T-helper 2 cell treated with Interferon-gamma antibody and Interleukin-4, amounts not matched to agents 5 μg/mL and 100 μg/mL, for 36 hours (primary cell): Measurements from ENCODE around the gene INHBE.
A peak's percentile ranks its signal among the peaks of the same experiment; 100 is the strongest.
"Not testable (repeated sequence)": the region's sequence is repeated elsewhere in the genome, so short reads cannot be mapped to it uniquely, and the experiment has no call there.

Experiments used
- DNase-seq: peaks from one replicate; pipeline ENCODE4 v3.0.0; 2021; ENCODE audit warnings: low spot score
- H3K27ac Mint-ChIP-seq: one replicate; pipeline ENCODE4 v1.8.0; 2021; ENCODE audit warnings: mild to moderate bottlenecking, mixed read lengths
- H3K27me3 Mint-ChIP-seq: one replicate; pipeline ENCODE4 v1.8.0; 2021; ENCODE audit warnings: low read depth, mixed read lengths
- H3K36me3 Mint-ChIP-seq: one replicate; pipeline ENCODE4 v1.8.0; 2021; ENCODE audit warnings: low read depth, mixed read lengths
- H3K4me1 Mint-ChIP-seq: one replicate; pipeline ENCODE4 v1.8.0; 2021; ENCODE audit warnings: low read depth, mixed read lengths
- H3K4me3 Mint-ChIP-seq: one replicate; pipeline ENCODE4 v1.8.0; 2022; ENCODE audit warnings: mild to moderate bottlenecking, moderate library complexity, mixed read lengths
- H3K9me3 Mint-ChIP-seq: one replicate; pipeline ENCODE4 v1.8.0; 2021; ENCODE audit warnings: mixed read lengths

INHBE gene, protein sequence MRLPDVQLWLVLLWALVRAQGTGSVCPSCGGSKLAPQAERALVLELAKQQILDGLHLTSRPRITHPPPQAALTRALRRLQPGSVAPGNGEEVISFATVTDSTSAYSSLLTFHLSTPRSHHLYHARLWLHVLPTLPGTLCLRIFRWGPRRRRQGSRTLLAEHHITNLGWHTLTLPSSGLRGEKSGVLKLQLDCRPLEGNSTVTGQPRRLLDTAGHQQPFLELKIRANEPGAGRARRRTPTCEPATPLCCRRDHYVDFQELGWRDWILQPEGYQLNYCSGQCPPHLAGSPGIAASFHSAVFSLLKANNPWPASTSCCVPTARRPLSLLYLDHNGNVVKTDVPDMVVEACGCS

DNA sequence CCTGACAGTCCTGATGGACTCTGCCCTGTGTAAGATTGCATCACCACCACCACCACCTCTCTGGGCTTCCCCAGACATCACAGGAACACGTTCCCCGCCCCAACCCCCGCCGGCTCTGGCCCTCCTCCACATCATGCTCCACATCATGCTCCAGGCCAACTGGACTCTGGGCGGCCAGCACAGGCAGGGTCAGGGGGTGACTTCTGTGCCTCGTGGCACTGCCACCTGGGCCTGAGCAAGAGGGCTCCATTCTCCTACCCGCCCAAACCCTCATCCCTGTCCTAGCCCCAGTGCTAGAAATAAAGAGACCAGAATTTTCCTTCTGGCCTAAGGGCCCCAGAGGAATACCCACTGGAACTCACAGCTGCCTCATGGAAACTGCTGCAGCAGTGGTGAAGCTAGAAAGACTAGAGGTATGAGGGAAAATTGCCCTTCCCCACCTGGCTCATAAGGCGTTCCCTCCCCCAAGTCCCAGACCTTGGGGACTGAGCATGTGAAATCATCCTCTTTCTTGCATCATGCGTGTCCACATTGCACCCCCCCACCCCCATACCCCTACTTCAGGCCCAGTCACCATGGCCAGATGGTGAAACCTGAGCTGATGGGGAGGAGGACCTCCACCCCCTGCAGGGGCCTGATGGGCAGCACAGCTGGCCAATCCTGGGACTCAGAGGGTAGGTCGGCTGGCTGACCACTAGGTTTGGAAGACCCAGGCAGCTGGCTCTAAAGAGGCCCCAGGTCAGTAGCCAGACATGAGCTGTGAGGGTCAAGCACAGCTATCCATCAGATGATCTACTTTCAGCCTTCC, at the start of gene INHBE:
Gene INHBE, plus strand, starts transcription at position 742 of the 808 bp plus-strand sequence. CDS start 230 bp downstream, outside the sequence.
- DNase-seq, result no peak
- peak within 1 kb of the TSS; percentile 41 for H3K27ac Mint-ChIP-seq
- no peaks in the 10 kb centered on the region for H3K9me3 Mint-ChIP-seq
- H3K36me3 Mint-ChIP-seq, result no peaks in the 10 kb centered on the region
- no peaks in the 10 kb centered on the region for H3K27me3 Mint-ChIP-seq
- peaks cover 21% of the 10 kb centered on the region for H3K4me1 Mint-ChIP-seq
- peak within 1 kb of the TSS; percentile 72 for H3K4me3 Mint-ChIP-seq

DNA sequence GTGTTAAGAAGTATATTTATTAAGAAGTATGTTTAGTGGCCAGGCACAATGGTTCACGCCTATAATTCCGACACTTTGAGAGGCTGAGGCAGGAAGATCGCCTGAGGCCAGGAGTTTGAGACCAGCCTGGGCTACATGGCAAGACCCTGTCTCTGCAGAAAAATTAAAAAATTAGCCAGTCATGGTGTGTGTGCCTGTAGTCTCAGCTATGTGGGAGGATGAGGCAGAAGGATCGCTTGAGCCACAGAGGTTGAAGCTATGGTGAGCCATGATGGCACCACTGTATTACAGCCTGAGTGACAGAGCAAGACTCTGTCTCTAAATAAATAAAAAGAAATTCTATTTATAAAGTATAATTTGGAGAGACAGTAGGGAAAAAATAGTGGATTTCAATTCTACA, 44.6 kb upstream of the INHBE start:
- Mint-ChIP-seq H3K27ac (no peak overlapping the region), H3K4me3 (no peak overlapping the region), H3K27me3 (no peaks in the 10 kb centered on the region), H3K4me1 (no peaks in the 10 kb centered on the region), H3K36me3 (peaks cover 3% of the 10 kb centered on the region), H3K9me3 (no peaks in the 10 kb centered on the region)
- no peak for DNase-seq

DNA sequence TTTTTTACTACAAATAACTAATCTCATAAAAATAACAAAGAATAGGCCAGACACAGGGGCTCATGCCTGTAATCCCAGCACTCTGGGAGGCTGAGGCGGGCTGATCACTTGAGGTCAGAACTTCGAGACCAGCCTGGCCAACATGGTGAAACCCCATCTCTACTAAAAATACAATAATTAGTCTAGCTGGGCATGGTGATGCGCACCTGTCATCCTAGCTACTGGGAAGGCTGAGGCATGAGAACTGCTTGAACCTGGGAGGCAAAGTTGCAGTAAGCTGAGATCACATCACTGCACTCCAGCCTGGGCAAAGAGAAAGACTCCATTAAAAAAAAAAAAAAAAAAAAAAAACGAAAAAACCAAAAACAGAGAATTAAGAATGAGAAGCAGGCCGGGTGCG, 40.9 kb upstream of the INHBE start:
- not testable (repeated sequence) for DNase-seq, H3K9me3 Mint-ChIP-seq, H3K4me3 Mint-ChIP-seq, H3K4me1 Mint-ChIP-seq, H3K27ac Mint-ChIP-seq, H3K36me3 Mint-ChIP-seq, H3K27me3 Mint-ChIP-seq

DNA sequence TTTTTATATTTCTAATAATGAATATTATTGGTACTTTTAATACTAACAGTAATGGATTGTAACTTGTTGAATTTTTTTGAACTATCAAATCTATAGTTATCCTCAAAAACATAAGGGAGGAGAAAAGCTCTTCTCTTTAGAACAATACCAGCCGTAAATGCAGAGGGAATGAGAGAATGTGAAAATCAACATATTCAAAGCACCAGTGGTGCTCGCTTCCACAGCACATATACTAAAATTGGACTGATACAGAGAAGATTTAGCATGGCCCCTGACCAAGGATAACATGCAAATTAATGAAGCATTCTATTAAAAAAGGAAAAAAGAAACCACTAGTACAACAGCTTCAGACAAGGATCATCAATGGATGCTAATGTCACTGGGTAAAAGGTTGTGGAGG, 40.0 kb upstream of the INHBE start:
- no peak overlapping the region for H3K27ac Mint-ChIP-seq
- no peak overlapping the region for H3K4me3 Mint-ChIP-seq
- H3K27me3 Mint-ChIP-seq, result no peaks in the 10 kb centered on the region
- DNase-seq, result no peak
- no peaks in the 10 kb centered on the region for H3K9me3 Mint-ChIP-seq
- H3K4me1 Mint-ChIP-seq, result peaks cover under 1% of the 10 kb centered on the region
- peaks cover under 1% of the 10 kb centered on the region for H3K36me3 Mint-ChIP-seq

DNA sequence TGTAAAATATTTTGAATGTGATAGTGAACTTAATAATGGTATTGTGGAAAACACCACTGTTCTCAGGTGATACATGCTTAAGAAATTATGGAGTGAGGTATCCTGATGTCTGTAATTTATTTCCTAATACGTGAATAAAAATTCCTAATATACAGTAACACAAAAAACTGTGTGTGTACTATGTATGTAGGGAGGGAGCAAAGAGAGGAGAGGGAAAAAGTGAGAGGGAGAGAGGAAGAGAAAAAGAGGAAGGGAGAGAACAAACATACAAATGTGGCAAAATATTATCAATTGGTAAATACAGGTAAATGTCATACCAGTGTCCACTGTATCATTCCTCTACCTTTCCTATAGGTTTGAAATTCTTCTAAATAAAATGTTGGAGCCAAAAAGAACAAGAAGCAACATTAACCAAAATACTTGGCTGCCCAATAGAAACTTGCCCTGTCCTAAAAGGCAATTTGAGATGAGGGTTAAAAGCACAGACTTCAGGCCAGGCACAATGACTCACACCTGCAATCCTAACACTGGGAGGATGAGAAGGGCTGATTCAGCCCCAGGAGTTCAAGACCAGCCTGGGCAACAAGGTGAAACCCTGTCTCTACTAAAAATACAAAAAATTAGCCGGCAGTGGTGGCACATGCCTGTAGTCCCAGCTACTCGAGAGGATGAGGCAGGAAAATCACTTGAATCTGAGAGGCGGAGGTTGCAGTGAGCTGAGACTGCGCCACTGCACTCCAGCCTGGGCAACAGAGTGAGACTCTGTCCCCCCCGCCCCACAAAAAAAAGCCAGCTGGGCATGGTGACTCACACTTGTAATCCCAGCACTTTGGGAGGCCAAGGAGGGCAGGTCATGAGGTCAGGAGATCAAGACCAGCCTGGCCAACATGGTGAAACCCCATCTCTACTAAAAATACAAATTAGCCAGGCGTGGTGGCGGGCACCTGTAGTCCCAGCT, 38.8 kb upstream of the INHBE start:
- peaks cover 2% of the 10 kb centered on the region for H3K4me1 Mint-ChIP-seq
- no peak overlapping the region for H3K27ac Mint-ChIP-seq
- peaks cover 8% of the 10 kb centered on the region for H3K36me3 Mint-ChIP-seq
- DNase-seq, result no peak
- no peak overlapping the region for H3K4me3 Mint-ChIP-seq
- H3K9me3 Mint-ChIP-seq, result no peaks in the 10 kb centered on the region
- H3K27me3 Mint-ChIP-seq, result no peaks in the 10 kb centered on the region

DNA sequence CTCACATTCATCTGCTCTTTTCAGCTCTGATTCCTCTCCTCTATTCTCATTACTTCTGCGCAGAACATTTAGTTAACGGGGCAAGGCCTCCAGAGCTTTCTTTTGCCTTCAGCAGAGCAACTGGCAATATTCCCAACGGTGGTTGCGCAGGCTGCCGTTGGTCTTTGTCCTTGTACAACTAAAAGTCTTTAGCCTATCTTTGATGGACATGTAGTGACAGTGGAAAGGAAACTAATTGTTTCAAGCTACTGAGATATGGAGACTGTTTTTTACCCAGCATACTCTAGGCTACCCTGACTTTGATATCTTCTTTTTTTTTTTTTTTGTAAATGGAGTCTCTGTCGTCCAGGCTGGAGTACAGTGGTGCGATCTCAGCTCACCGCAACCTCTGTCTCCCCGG, 36.9 kb upstream of the INHBE start:
- H3K27me3 Mint-ChIP-seq, result no peaks in the 10 kb centered on the region
- peaks cover 2% of the 10 kb centered on the region for H3K4me1 Mint-ChIP-seq
- H3K36me3 Mint-ChIP-seq, result peaks cover 15% of the 10 kb centered on the region
- no peak overlapping the region for H3K4me3 Mint-ChIP-seq
- no peak overlapping the region for H3K27ac Mint-ChIP-seq
- no peaks in the 10 kb centered on the region for H3K9me3 Mint-ChIP-seq
- DNase-seq, result no peak

DNA sequence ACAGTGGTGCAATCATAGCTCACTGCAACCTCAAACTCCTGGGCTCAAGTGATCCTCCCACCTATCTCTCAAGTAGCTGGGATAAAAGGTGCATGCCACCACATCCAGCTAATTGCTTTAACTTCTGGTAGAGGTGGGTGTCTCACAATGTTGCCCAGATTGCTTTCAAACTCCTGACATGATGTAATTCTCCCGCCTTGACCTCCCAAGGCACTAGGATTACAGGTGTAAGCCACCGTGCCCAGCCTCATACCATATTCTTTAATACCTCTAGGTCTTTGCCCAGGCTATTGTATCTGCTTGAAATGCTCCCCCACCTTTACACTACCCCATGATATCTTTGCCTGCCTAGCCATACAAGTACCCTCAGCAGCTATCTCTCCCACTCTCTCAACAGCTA, 35.6 kb upstream of the INHBE start:
- H3K27me3 Mint-ChIP-seq, result no peaks in the 10 kb centered on the region
- H3K27ac Mint-ChIP-seq, result no peak overlapping the region

DNA sequence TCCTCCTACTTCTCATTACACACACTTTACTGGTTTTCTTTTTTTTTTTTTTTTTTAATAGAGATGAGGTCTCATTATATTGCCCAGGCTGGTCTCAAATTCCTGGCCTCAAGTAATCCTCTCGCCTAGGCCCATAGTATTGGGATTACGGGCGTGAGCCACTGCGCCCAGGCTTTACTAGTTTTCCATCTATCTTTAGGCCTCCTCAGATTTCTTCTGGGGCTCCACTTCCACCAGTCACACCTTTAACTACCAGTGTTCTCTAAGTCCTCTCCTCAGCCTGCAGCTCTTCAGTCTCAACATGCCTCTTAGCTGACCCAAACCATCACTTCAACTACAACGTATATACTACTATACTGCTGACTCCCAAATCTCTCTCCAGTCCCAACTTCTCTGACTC, 34.6 kb upstream of the INHBE start:
- no peak overlapping the region for H3K27ac Mint-ChIP-seq
- H3K4me1 Mint-ChIP-seq, result peaks cover 3% of the 10 kb centered on the region
- DNase-seq, result no peak
- H3K36me3 Mint-ChIP-seq, result peaks cover 19% of the 10 kb centered on the region
- no peak overlapping the region for H3K4me3 Mint-ChIP-seq
- no peaks in the 10 kb centered on the region for H3K27me3 Mint-ChIP-seq
- H3K9me3 Mint-ChIP-seq, result no peaks in the 10 kb centered on the region

More for the DNA sequence above, 35.6 kb upstream of the INHBE start:
- Mint-ChIP-seq H3K9me3 (no peaks in the 10 kb centered on the region), H3K4me1 (peaks cover 3% of the 10 kb centered on the region), H3K4me3 (no peak overlapping the region), H3K36me3 (peaks cover 19% of the 10 kb centered on the region)
- no peak for DNase-seq

DNA sequence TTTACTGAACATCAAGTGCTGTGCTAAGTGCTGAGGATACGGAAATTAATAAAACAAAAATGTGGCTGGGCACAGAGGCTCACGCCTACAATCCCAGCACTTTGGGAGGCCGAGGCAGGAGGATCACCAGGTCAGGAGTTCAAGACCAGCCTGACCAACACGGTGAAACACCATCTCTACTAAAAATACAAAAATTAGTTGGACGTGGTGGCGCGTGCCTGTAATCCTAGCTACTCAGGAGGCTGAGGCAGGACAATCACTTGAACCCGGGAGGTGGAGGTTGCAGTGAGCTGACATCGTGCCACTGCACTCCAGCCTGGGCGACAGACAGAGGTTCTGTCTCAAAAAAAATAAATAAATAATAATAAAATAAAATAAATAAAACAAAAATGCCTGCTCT, 28.2 kb upstream of the INHBE start:
- not testable (repeated sequence) for DNase-seq, H3K4me3 Mint-ChIP-seq, H3K27me3 Mint-ChIP-seq, H3K9me3 Mint-ChIP-seq, H3K27ac Mint-ChIP-seq
- peaks cover 25% of the 10 kb centered on the region for H3K4me1 Mint-ChIP-seq
- peaks cover 21% of the 10 kb centered on the region for H3K36me3 Mint-ChIP-seq

DNA sequence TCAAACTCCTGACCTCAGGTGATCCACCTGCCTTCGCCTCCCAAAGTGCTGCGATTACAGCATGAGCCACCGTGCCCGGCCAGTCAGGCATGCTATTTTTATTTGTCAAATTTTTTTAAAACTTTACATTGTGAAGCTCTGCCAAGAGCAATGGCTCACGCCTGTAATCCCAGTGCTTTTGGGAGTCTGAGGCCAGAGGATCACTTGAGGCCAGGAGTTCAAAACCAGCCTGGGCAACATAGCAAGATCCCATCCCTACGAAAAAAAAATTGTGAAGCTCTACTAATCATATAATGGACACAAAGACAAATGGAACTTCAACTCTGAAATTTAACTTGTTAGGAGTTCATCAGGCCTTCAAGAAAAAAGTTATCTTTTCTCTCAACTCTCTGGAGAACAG, 26.1 kb upstream of the INHBE start:
- Mint-ChIP-seq H3K36me3 (peaks cover 14% of the 10 kb centered on the region), H3K4me1 (peaks cover 27% of the 10 kb centered on the region), H3K4me3 (peak overlapping the region; percentile 99), H3K9me3 (no peaks in the 10 kb centered on the region), H3K27me3 (no peaks in the 10 kb centered on the region), H3K27ac (peak overlapping the region; percentile 85)
- no peak for DNase-seq

DNA sequence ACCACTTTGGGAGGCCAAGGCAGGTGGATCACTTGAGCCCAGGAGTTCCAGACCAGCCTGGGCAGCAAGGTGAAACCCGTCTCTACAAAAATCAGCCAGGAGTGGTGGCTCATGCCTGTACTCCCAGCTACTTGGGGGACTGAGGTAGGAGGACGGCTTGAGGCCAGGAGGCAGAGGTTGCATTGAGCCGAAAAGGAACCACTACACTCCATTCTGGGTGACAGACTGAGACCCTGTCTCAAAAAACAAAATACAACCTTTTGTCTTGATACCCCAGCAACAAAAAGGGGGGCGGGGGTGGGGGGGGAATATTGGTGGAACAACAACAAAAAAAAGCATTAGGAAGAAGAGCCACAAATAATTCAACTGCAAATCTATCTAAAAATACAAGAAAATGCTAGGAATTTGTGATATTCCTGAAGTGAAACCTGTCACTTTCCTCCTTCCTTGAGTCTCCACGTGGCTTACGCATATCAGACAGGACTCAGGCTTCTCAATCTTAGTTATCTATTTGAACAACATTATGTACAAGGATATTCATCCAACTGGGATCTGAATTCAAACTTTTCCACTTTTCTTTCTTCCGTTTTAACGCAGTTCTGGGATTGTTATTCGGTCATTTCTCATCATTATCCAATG, 25.5 kb upstream of the INHBE start:
- no peak for DNase-seq
- peaks cover 29% of the 10 kb centered on the region for H3K4me1 Mint-ChIP-seq
- peak overlapping the region; percentile 99 for H3K4me3 Mint-ChIP-seq

DNA sequence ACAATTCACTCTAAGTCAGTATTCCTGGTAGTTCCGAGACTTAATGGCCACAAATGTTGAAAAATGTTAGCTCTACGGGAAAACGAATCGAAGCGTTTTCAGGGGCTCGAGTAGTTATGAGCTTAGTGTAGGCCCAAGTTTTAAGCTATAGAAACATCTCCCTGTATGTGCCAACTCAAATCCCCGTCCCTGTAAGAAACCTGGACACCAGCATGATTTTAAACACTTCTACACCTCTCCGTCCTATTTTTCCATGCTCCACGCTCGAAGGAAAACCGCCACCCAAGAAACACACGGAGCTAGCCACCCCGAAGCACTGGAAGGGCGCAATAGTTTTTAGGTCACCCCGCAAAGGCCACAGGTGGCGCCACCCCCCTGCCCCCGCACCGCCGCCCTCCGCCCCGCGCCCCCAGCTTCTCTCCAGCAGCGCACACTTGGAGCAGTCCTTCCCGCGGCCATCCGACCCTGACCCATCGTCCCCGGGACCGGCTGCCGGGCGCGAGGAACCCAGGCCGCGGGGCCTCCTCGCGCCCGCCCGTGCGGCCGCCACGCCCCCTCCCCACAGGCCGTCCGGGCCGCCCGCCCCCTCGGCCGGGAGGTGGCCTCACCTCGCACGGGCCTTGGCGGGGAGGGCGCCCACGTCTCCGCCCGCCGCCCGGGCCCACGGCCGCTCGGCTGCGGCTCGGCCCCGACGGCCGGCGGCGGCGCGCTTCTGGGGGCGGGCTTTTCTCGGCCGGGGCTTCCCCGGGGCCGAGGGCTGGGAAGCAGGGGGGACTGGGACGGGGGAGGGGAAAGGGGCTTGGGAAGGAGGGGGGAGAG, 24.8 kb upstream of the INHBE start:
- no peaks in the 10 kb centered on the region for H3K27me3 Mint-ChIP-seq
- H3K27ac Mint-ChIP-seq, result peak overlapping the region; percentile 100
- peaks cover 31% of the 10 kb centered on the region for H3K4me1 Mint-ChIP-seq

More for the DNA sequence above, 25.5 kb upstream of the INHBE start:
- H3K9me3 Mint-ChIP-seq, result no peaks in the 10 kb centered on the region
- no peaks in the 10 kb centered on the region for H3K27me3 Mint-ChIP-seq
- peak overlapping the region; percentile 100 for H3K27ac Mint-ChIP-seq
- H3K36me3 Mint-ChIP-seq, result peaks cover 9% of the 10 kb centered on the region

More for the DNA sequence above, 24.8 kb upstream of the INHBE start:
- Mint-ChIP-seq H3K4me3 (peak overlapping the region; percentile 99), H3K9me3 (no peaks in the 10 kb centered on the region), H3K36me3 (peaks cover 9% of the 10 kb centered on the region)
- no peak for DNase-seq
